ENCODE data around the gene ZNF841.

- TF ChIP-seq POLR2AphosphoS5 (IDR thresholded peaks at IDR 0.05; ENCODE audit: low read depth, low read length) (no peak), TAF1 (IDR thresholded peaks at IDR 0.05; ENCODE audit: borderline replicate concordance, low read depth, low read length) (no peak), POLR2A (IDR thresholded peaks at IDR 0.05; ENCODE audit: low read depth, low read length) (no peak)
Observed at GRCh38 chr19:52138983-52139251, 43.4 kb upstream of the ZNF841 start.

Data from GM12892 (cell line).